OCI-LY3 (cell line): ENCODE results near the gene SNX4.

Experiments used
- H2AFZ ChIP-seq: fragments of 200-600, 300-600 bp; shearing (Covaris generic); 2 replicates; pipeline ENCODE4 v1.6.0; 2014; ENCODE audit warnings: antibody characterized with exemption, low read depth, low read length
- H3K27ac ChIP-seq: fragments of 200-600, 300-600 bp; sonication (generic); 2 replicates; pipeline ENCODE4 v1.5.1; 2014; ENCODE audit warnings: mild to moderate bottlenecking, low read length, moderate library complexity, mixed read lengths
- H3K27me3 ChIP-seq: fragments of 200-600, 300-600 bp; sonication (generic); 2 replicates; pipeline ENCODE4 v1.6.1; 2014; ENCODE audit warnings: low read depth, low read length, mixed read lengths
- H3K36me3 ChIP-seq: fragments of 200-600, 300-600 bp; sonication (generic); replicated peaks from 2 replicates; pipeline ENCODE3; 2014; ENCODE audit warnings: low read depth, low read length, mixed read lengths
- H3K4me1 ChIP-seq: fragments of 300-600, 200-600 bp; sonication (generic); 2 replicates; pipeline ENCODE4 v1.6.1; 2014; ENCODE audit warnings: low read length, mixed read lengths
- H3K4me2 ChIP-seq: fragments of 200-600, 300-600 bp; sonication (generic); 2 replicates; pipeline ENCODE4 v1.6.1; 2014; ENCODE audit warnings: low read length, mixed read lengths
- H3K4me3 ChIP-seq: fragments of 300-600, 200-600 bp; sonication (generic); 2 replicates; pipeline ENCODE4 v1.5.1; 2014; ENCODE audit warnings: antibody characterized with exemption, mild to moderate bottlenecking, low read length, moderate library complexity
- H3K79me2 ChIP-seq: fragments of 300-600, 200-600 bp; shearing (Covaris generic); 2 replicates; pipeline ENCODE4 v1.6.1; 2014; ENCODE audit warnings: mild to moderate bottlenecking, low read length, mixed read lengths
- H3K9ac ChIP-seq: fragments of 300-600, 200-600 bp; shearing (Covaris generic); 2 replicates; pipeline ENCODE4 v1.6.0; 2014; ENCODE audit warnings: mild to moderate bottlenecking, low read length, moderate library complexity
- H3K9me3 ChIP-seq: fragments of 200-600, 300-600 bp; shearing (Covaris generic); 2 replicates; pipeline ENCODE4 v1.6.1; 2014; ENCODE audit warnings: low read length, mixed read lengths; ENCODE audit not compliant: insufficient read depth
- H4K20me1 ChIP-seq: fragments of 200-600, 300-600 bp; sonication (generic); 2 replicates; pipeline ENCODE4 v1.6.1; 2016; ENCODE audit warnings: low read length, mixed read lengths; ENCODE audit not compliant: insufficient read depth
- EZH2phosphoT487 ChIP-seq: fragments of 200-600 bp; shearing (Covaris generic); IDR thresholded peaks from 2 replicates; pipeline ENCODE4 v1.6.1; 2018; ENCODE audit warnings: antibody characterized with exemption, mixed run types, low read depth
- TF ChIP-seq, protein P1 (sequence below): fragments of 200-600, 300-600 bp; sonication (generic); IDR thresholded peaks from 2 replicates; pipeline ENCODE4 v1.5.1; 2014; ENCODE audit warnings: antibody characterized with exemption, low read length, low read depth

The SNX4 gene

DNA sequence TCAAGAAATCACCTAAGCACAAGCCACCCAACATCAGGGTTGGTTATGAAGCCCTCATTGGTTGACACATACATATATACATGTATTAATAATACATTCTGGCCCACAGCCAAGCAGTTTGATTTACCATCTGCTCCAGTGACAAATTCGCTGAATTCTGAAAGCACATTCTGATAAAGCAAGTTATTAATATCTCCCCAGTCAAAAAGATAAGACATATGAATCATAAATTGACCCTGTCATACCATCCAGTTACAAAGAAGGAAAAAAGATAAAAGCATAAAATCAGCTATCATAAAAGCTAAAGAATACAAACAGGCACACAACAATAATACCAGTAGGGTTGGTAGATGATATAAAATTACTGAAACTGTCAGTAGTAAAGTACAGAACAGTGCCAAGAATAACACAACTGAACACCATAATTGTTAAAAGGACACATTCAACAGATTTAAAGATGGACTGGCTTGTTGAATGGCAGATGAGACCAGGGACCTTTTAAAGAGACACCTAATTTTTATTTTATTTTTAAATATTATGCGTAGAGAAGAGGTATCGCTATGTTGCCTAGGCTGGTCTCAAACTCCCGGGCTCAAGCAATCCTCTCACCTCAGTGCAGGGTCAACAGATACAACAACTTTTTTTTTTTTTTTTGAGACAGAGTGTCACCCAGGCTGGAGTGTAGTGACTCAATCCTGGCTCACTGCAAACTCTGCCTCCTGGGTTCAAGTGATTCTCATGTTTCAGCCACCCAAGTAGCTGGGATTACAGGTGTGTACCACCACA is 7.7 kb downstream of the SNX4 start:
- no peaks in the 10 kb centered on the region for H3K9me3 ChIP-seq
- peaks cover 13% of the 10 kb centered on the region; the same call in 1 of the 2 replicates for H4K20me1 ChIP-seq
- H3K9ac ChIP-seq: no peak overlapping the region
- H3K27ac ChIP-seq: peak overlapping the region; percentile 56
- TF ChIP-seq EZH2phosphoT487: no peak
- TF ChIP-seq, protein P1, sequence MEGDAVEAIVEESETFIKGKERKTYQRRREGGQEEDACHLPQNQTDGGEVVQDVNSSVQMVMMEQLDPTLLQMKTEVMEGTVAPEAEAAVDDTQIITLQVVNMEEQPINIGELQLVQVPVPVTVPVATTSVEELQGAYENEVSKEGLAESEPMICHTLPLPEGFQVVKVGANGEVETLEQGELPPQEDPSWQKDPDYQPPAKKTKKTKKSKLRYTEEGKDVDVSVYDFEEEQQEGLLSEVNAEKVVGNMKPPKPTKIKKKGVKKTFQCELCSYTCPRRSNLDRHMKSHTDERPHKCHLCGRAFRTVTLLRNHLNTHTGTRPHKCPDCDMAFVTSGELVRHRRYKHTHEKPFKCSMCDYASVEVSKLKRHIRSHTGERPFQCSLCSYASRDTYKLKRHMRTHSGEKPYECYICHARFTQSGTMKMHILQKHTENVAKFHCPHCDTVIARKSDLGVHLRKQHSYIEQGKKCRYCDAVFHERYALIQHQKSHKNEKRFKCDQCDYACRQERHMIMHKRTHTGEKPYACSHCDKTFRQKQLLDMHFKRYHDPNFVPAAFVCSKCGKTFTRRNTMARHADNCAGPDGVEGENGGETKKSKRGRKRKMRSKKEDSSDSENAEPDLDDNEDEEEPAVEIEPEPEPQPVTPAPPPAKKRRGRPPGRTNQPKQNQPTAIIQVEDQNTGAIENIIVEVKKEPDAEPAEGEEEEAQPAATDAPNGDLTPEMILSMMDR: no peak
- peak overlapping the region; percentile 32 for H3K4me2 ChIP-seq
- H2AFZ ChIP-seq: no peak overlapping the region
- H3K27me3 ChIP-seq: no peaks in the 10 kb centered on the region
- H3K79me2 ChIP-seq: peaks cover 84% of the 10 kb centered on the region
- H3K4me1 ChIP-seq: peaks cover 36% of the 10 kb centered on the region
- no peak overlapping the region for H3K4me3 ChIP-seq
- H3K36me3 ChIP-seq: peaks cover 50% of the 10 kb centered on the region

DNA sequence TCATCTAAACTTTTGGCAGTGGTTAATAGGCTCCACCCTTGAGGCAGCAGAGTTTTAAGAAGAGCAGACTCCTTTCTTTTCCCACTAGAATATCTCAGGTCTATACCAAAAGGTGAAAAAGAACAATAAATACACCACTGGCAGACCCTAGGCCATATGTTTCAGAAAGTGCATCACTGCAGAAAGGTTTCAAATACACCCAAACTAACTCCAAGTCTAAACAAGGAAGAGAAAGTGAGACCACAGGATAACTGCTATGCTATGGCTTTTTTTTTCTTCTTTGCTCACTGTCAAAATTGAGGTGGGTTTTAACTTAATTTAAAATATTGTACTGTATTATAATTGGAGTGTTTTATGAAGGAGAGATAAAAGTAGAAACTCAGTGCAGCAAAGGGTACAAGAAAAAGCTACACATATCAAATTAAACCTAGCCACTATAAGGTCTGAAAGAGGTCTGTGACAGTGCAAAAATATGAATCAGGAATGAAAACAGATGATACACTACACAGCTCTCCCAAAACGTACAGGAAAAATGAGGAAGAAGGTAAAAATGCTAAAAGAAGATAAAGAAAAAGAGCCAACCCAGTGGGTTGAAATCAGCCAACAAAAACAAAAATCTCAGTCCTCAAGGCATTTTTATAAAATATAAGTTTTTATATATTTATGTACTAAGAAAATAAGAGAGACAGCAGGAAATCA is 8.4 kb downstream of the SNX4 start:
- H4K20me1 ChIP-seq: peaks cover 13% of the 10 kb centered on the region; the same call in 1 of the 2 replicates
- no peak overlapping the region for H3K4me3 ChIP-seq
- TF ChIP-seq EZH2phosphoT487: no peak
- TF ChIP-seq, protein P1: no peak
- peaks cover 82% of the 10 kb centered on the region for H3K79me2 ChIP-seq
- H3K36me3 ChIP-seq: peaks cover 49% of the 10 kb centered on the region
- H2AFZ ChIP-seq: no peak overlapping the region
- no peaks in the 10 kb centered on the region for H3K27me3 ChIP-seq
- no peaks in the 10 kb centered on the region for H3K9me3 ChIP-seq
- H3K4me1 ChIP-seq: peaks cover 28% of the 10 kb centered on the region
- no peak overlapping the region for H3K9ac ChIP-seq
- H3K4me2 ChIP-seq: peak overlapping the region; percentile 34
- H3K27ac ChIP-seq: peak overlapping the region; percentile 43

DNA sequence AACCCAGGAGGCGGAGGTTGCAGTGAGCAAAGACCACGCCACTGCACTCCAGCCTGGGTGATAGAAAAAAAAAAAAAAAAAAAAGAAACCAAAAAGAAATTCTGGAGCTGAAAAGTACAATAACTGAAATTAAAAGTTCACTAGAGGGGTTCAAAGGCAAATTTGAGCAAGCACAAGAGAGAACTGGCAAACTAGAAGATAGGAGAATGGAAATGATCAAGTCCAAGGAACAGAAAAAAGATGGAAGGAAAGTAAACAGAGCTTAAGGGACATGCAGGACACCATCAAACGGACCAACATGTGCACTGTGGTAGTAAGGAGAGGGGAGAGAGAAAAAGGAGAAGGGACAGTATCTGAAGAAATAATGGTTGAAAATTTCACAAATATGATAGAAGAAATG is 12.9 kb downstream of the SNX4 start:
- Histone ChIP-seq H3K4me3 (no peak overlapping the region), H3K4me1 (peaks cover 12% of the 10 kb centered on the region), H3K9ac (no peak overlapping the region), H3K36me3 (peaks cover 46% of the 10 kb centered on the region), H3K27me3 (no peaks in the 10 kb centered on the region), H3K4me2 (no peak overlapping the region), H4K20me1 (peaks cover 14% of the 10 kb centered on the region), H3K79me2 (peaks cover 62% of the 10 kb centered on the region), H3K9me3 (no peaks in the 10 kb centered on the region), H3K27ac (no peak overlapping the region), H2AFZ (no peak overlapping the region)
- no peak for TF ChIP-seq EZH2phosphoT487
- TF ChIP-seq, protein P1: no peak

DNA sequence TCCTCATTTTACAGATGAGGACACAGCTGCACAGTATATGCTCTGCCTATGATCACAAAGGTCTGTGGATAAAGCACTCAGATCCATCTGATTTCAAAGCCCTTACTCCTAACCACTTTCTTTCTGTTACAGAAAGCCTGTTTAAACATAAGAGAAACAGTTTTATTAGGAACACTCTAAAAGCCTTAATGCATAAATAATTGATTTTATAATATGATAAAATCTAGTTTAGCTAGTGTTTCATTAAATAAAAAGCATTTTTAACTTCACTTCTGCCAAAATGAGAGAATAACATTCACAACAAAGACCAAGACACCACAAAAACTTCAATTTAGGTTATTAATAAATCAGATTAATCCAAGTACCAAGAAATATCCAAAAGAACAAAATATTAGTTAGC is 21.4 kb downstream of the SNX4 start:
- H3K27me3 ChIP-seq: no peaks in the 10 kb centered on the region
- H3K4me2 ChIP-seq: no peak overlapping the region
- H3K9ac ChIP-seq: no peak overlapping the region
- H3K9me3 ChIP-seq: no peaks in the 10 kb centered on the region
- H2AFZ ChIP-seq: no peak overlapping the region
- no peak overlapping the region for H3K4me3 ChIP-seq
- H4K20me1 ChIP-seq: no peaks in the 10 kb centered on the region; the same call in 1 of the 2 replicates
- no peak for TF ChIP-seq EZH2phosphoT487
- TF ChIP-seq, protein P1: no peak
- no peaks in the 10 kb centered on the region for H3K79me2 ChIP-seq
- H3K36me3 ChIP-seq: peaks cover 27% of the 10 kb centered on the region
- no peak overlapping the region for H3K27ac ChIP-seq
- no peaks in the 10 kb centered on the region for H3K4me1 ChIP-seq
